Measurements from ENCODE around the gene KLHL5. TPM values are rescaled to one million over a fixed set of nuclear protein-coding genes. Genes with fewer than 3 reads are reported as not detected.
"Not testable (repeated sequence)": the region's sequence is repeated elsewhere in the genome, so short reads cannot be mapped to it uniquely, and the experiment has no call there.

Gene KLHL5
- total RNA-seq, 2 donors from 2014 or later, result 5.0 to 29.4 TPM

DNA sequence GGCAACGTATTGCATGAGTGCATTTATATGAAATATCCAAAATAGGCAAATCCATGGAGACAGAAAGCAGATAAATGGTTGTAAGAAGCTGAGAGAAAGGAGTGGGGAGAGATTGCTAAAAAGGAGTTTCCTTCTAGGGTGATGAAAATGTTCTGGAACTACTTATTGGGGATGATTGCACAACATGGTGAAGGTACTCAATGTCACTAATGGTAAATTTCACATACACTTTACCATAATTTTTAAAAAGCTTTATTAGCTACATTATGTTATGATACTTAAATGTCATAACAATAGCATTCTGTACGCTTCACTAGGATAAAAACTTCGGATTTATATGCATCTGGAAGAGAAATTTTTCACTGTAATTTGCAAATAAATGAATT, 63.6 kb downstream of the KLHL5 start:
- Mint-ChIP-seq H3K9me3 (no peaks in the 10 kb centered on the region), H3K27ac (no peak overlapping the region), H3K36me3 (peaks cover 0 to 2% of the 10 kb centered on the region in 2 donors)
- ATAC-seq, result no peak
- no peak for DNase-seq (ENCODE audit: low spot score in 2 of 2)

GRCh38 chr4:39126256-39127095, 64.4 kb downstream of the KLHL5 start:
- DNase-seq (ENCODE audit: low spot score in 2 of 2), result no peak
- ATAC-seq, result no peak
- Mint-ChIP-seq H3K36me3 (no peaks in the 10 kb centered on the region), H3K27ac (no peak overlapping the region), H3K9me3 (no peaks in the 10 kb centered on the region)

- ATAC-seq (no peak), DNase-seq (ENCODE audit: low spot score in 2 of 2) (no peak)
- H3K27ac Mint-ChIP-seq, result no peak overlapping the region
- H3K36me3 Mint-ChIP-seq, result no peaks in the 10 kb centered on the region
- H3K9me3 Mint-ChIP-seq, result no peaks in the 10 kb centered on the region
Observed at GRCh38 chr4:39133623-39134022, 71.6 kb downstream of the KLHL5 start.

- Mint-ChIP-seq H3K36me3 (no peaks in the 10 kb centered on the region), H3K27ac (no peak overlapping the region), H3K9me3 (no peaks in the 10 kb centered on the region)
- ATAC-seq (no peak), DNase-seq (ENCODE audit: low spot score in 2 of 2) (no peak)
Observed at GRCh38 chr4:39134683-39135306, 72.8 kb downstream of the KLHL5 start.

GRCh38 chr4:39138227-39138626, 76.2 kb downstream of the KLHL5 start:
- not testable (repeated sequence) for H3K36me3 Mint-ChIP-seq; DNase-seq (ENCODE audit: low spot score in 2 of 2); H3K9me3 Mint-ChIP-seq; H3K27ac Mint-ChIP-seq; ATAC-seq

- H3K36me3 Mint-ChIP-seq, result no peaks in the 10 kb centered on the region
- H3K9me3 Mint-ChIP-seq, result no peaks in the 10 kb centered on the region
- DNase-seq (ENCODE audit: low spot score in 2 of 2) (no peak), ATAC-seq (no peak)
- no peak overlapping the region for H3K27ac Mint-ChIP-seq
Observed at GRCh38 chr4:39146211-39146610, 84.2 kb downstream of the KLHL5 start.

DNA sequence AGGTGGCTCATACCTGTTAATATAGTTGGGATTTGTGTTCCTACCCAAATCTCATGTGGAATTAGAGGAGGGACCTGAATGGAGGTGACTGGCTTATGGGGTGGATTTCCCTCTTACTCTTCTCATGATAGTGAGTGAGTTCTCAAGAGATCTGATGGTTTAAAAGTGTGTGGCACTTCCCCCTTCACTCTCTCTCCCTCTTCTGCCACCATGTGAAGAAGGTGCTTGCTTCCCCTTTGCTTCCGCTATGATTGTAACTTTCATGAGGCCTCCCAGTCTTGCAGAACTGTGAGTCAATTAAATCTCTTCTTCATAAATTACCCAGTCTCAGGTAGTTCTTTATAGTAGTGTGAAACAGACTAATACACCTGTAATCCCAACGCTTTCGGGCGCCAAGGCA, 92.0 kb downstream of the KLHL5 start:
- no peaks in the 10 kb centered on the region for H3K9me3 Mint-ChIP-seq
- no peak overlapping the region for H3K27ac Mint-ChIP-seq
- no peak for ATAC-seq
- no peaks in the 10 kb centered on the region for H3K36me3 Mint-ChIP-seq
- DNase-seq (ENCODE audit: low spot score in 2 of 2), result no peak

DNA sequence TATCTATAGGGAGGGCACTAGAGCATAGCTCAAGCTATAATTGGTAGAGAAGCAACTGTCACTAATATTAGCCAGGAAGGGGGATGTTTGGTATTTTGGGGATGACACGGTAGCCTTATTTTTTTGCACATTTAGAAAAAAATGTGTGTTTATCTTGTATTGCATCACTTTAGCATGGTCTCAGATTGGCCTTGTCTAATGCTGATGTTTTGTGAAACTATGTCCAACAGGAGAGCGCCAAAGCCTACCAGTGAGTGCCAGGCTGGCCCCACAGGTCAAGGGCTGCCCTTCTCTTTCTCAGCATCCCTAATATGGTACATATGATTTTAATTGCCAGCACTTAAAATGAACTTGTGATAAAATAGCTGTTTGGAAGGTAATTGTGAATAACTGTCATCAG, 95.5 kb downstream of the KLHL5 start:
- DNase-seq (ENCODE audit: low spot score in 2 of 2), result no peak
- Mint-ChIP-seq H3K9me3 (no peaks in the 10 kb centered on the region), H3K36me3 (no peaks in the 10 kb centered on the region), H3K27ac (no peak overlapping the region)
- ATAC-seq, result no peak

DNA sequence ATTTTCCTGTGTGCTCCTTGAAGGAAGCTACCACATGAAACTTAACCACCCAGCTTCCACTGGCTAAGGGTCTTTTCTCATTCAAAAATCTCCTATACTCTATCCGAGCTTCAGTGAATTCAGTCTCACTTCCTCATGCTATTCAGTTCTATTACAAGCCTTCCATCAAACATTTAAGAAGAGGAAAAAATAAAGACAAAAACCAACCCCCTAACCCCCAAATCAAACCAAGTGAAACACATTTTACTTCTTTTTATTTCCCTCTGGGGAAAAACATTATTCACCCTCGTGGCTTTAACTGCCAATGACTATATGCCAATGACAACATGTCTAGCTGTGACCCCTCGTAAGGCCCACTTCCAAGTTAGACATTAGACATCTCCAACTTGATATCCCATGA, 104.1 kb downstream of the KLHL5 start:
- Mint-ChIP-seq H3K36me3 (no peaks in the 10 kb centered on the region), H3K27ac (peak overlapping the region in 1 of 2 donors; percentile 3), H3K9me3 (peaks cover 7% of the 10 kb centered on the region in 2 donors)
- ATAC-seq, result no peak
- no peak for DNase-seq (ENCODE audit: low spot score in 2 of 2)

- H3K27ac Mint-ChIP-seq, result peak overlapping the region in 1 of 2 donors; percentile 3
Observed at GRCh38 chr4:39166669-39167068, 104.6 kb downstream of the KLHL5 start.

DNA sequence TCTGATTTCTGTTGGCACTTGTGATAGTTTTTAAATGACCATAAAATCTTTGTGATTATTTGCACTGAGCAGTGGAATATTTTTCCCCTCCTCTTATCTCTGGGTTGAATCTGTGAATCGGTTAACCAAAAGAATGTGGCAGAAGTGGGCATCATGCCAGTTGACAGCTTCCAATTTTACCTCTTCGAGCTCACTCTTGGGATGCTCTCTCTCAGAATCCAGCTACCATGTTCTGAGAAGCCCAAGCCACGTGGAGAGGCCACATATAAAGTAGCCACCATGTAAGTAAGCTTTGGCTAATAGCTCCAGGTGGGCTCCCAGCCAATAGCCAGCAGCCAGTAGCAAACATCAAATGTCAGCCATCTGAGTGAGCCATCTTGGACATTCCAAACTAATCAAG, 107.4 kb downstream of the KLHL5 start:
- Mint-ChIP-seq H3K27ac (no peak overlapping the region), H3K36me3 (no peaks in the 10 kb centered on the region), H3K9me3 (peaks cover 7% of the 10 kb centered on the region in 2 donors)
- no peak for DNase-seq (ENCODE audit: low spot score in 2 of 2)
- ATAC-seq, result no peak

More at GRCh38 chr4:39166669-39167068, 104.6 kb downstream of the KLHL5 start:
- no peak for DNase-seq (ENCODE audit: low spot score in 2 of 2)
- no peak for ATAC-seq
- Mint-ChIP-seq H3K9me3 (peaks cover 7% of the 10 kb centered on the region in 2 donors), H3K36me3 (no peaks in the 10 kb centered on the region)

DNA sequence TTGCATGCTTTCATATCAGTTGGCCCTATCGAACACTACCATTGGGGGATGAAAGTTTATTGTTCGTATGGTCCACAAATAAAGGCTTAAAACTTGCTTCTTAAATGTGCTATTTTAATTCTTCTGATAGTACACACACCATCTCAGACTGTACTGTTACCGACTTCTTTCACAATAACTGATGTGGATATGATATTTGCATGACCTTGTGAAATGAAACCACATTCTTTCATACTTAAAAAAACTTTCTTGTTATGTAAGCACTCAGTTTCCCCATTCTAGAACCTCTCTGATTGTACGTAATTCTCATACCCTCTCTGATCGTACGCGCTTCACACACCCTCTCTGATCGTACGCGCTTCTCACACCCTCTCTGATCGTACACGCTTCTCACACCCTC, 108.3 kb downstream of the KLHL5 start:
- H3K9me3 Mint-ChIP-seq, result peaks cover 7% of the 10 kb centered on the region in 2 donors
- ATAC-seq, result no peak
- no peak overlapping the region for H3K27ac Mint-ChIP-seq
- DNase-seq (ENCODE audit: low spot score in 2 of 2), result no peak
- H3K36me3 Mint-ChIP-seq, result no peaks in the 10 kb centered on the region

Other genes starting within 250 kb of the KLHL5 start
- gene TLR6, start 205.4 kb upstream of the KLHL5 start, total RNA-seq, result 1 to 10 TPM; 3.7 to 5.1 TPM
- 1 to 10 TPM in 1 of 2 donors, under 1 TPM in 1; 0.41 to 1.4 TPM for gene FAM114A1, start 194.4 kb upstream of the KLHL5 start, total RNA-seq
- gene TMEM156, start 29.8 kb upstream of the KLHL5 start, total RNA-seq, result 10 to 100 TPM; 13.8 to 24.0 TPM
- 10 to 100 TPM; 10.6 to 15.3 TPM for gene WDR19, start 120.3 kb downstream of the KLHL5 start, total RNA-seq

Data from activated naive CD4-positive, alpha-beta T cell treated with anti-CD3 and anti-CD28 coated beads, Interleukin-2, amount 50 U/mL, for 72 hours (primary cell).